DND-41 (cell line): ENCODE measurements around the gene DYNC2I2.
A peak's percentile ranks its signal among the peaks of the same experiment; 100 is the strongest.
"Not testable (repeated sequence)": the region's sequence is repeated elsewhere in the genome, so short reads cannot be mapped to it uniquely, and the experiment has no call there.

ENCODE experiments used
- ATAC-seq: fragments of 200-7000 bp; cut with Tn5 transposase; 3 replicates; pipeline ENCODE4 v1.9.1; 2021; ENCODE audit warnings: low read depth; ENCODE audit not compliant: insufficient read depth
- DNase-seq: peaks from one replicate; pipeline ENCODE4 v3.0.0-alpha.2; 2020
- H2AFZ ChIP-seq: 2 replicates; pipeline ENCODE4 v1.6.0; 2012; ENCODE audit warnings: low read depth, low read length
- H3K27ac ChIP-seq: 2 replicates; pipeline ENCODE4 v1.5.1; 2012; ENCODE audit warnings: low read length, inconsistent platforms
- H3K27me3 ChIP-seq: fragments of 200-600 bp; sonication (generic); 2 replicates; pipeline ENCODE4 v1.6.0; 2012; ENCODE audit warnings: low read length, mild to moderate bottlenecking, inconsistent platforms; ENCODE audit not compliant: insufficient read depth, poor library complexity
- H3K36me3 ChIP-seq: 2 replicates; pipeline ENCODE4 v1.5.1; 2012; ENCODE audit warnings: low read length, inconsistent platforms; ENCODE audit not compliant: insufficient read depth
- H3K4me1 ChIP-seq: 2 replicates; pipeline ENCODE4 v1.5.1; 2012; ENCODE audit warnings: mild to moderate bottlenecking, low read length; ENCODE audit not compliant: insufficient read depth
- H3K4me2 ChIP-seq: 2 replicates; pipeline ENCODE4 v1.6.0; 2012; ENCODE audit warnings: mild to moderate bottlenecking, moderate library complexity, low read length, inconsistent platforms; ENCODE audit not compliant: insufficient read depth
- H3K4me3 ChIP-seq, 2 experiments: fragments of 200-600 bp in 1 of 2; shearing (Covaris generic) in 1 of 2; 2 replicates each; pipeline ENCODE4 v1.5.1; 2012 to 2016; ENCODE audit warnings: inconsistent platforms in 2 of 2, low read length in 2 of 2, mild to moderate bottlenecking in 2 of 2, low read depth in 1 of 2, moderate library complexity in 1 of 2
- H3K79me2 ChIP-seq: 2 replicates; pipeline ENCODE4 v1.6.0; 2012; ENCODE audit warnings: low read length, inconsistent platforms; ENCODE audit not compliant: insufficient read depth
- H3K9ac ChIP-seq: 2 replicates; pipeline ENCODE4 v1.6.0; 2012; ENCODE audit warnings: low read depth, mild to moderate bottlenecking, inconsistent platforms, low read length, moderate library complexity
- H3K9me3 ChIP-seq: 2 replicates; pipeline ENCODE4 v1.5.1; 2012; ENCODE audit warnings: low read length, moderate library complexity, mild to moderate bottlenecking, inconsistent platforms; ENCODE audit not compliant: insufficient read depth, severe bottlenecking
- H4K20me1 ChIP-seq: 2 replicates; pipeline ENCODE4 v1.6.0; 2012; ENCODE audit warnings: low read length; ENCODE audit not compliant: insufficient read depth
- EZH2 ChIP-seq: IDR thresholded peaks from 3 replicates; pipeline ENCODE4 v1.6.1; 2012; ENCODE audit warnings: borderline replicate concordance, low read depth, mild to moderate bottlenecking, moderate library complexity, low read length, inconsistent platforms; ENCODE audit not compliant: severe bottlenecking
- TF ChIP-seq, protein P1 (sequence below): IDR thresholded peaks from 2 replicates; pipeline ENCODE4 v1.5.1; 2012; ENCODE audit warnings: borderline replicate concordance, low read length, moderate library complexity, mild to moderate bottlenecking; ENCODE audit not compliant: poor library complexity, severe bottlenecking; ENCODE audit errors: extremely low read depth

DYNC2I2 gene

DNA sequence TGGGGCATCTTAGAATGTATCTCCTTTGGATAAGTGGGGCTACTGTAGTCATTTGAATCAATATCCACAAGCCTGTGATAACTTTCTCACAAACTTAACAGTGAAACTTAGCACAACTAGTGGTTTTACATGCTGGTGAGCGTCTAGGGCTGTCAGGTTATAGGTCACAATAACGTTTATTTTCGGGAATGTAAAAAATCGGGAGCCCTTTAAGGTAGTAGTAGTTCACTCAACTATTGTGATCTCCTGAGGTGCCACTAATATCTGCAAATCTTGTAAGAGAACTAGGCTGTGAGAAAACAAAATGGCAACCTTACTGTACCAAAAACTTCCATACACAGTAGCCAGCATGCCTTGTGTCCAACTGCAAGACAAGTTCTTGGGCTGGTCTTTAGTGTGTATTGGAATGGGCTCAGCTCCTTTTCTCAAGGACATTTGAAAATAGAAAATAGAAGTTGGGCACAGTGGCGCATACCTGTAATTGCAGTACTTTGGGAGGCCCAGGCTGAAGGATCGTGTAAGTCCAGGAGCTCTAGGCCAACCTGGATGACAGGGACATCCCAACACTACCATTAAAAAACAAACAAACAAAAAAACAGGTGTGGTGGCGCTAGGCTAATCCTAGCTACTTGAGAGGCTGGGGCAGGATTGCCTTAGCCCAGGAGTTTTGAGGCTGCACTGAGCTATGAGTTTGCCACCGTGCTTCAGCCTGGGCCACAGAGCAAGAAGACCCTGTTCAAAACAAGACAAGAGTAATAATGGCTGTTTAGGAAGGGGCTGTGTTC is 40.5 kb upstream of the DYNC2I2 start:
- Histone ChIP-seq H3K4me2 (no peak overlapping the region), H3K4me1 (peaks cover 15% of the 10 kb centered on the region), H3K4me3 (no peak overlapping the region), H3K27me3 (no peaks in the 10 kb centered on the region), H3K9me3 (no peaks in the 10 kb centered on the region), H2AFZ (no peak overlapping the region), H4K20me1 (peaks cover 17% of the 10 kb centered on the region; the same call in 1 of the 2 replicates), H3K9ac (no peak overlapping the region), H3K79me2 (peaks cover 13% of the 10 kb centered on the region), H3K36me3 (peaks cover 39% of the 10 kb centered on the region), H3K27ac (no peak overlapping the region)
- DNase-seq (no peak), ATAC-seq (peak; percentile 39)
- TF ChIP-seq, protein P1, sequence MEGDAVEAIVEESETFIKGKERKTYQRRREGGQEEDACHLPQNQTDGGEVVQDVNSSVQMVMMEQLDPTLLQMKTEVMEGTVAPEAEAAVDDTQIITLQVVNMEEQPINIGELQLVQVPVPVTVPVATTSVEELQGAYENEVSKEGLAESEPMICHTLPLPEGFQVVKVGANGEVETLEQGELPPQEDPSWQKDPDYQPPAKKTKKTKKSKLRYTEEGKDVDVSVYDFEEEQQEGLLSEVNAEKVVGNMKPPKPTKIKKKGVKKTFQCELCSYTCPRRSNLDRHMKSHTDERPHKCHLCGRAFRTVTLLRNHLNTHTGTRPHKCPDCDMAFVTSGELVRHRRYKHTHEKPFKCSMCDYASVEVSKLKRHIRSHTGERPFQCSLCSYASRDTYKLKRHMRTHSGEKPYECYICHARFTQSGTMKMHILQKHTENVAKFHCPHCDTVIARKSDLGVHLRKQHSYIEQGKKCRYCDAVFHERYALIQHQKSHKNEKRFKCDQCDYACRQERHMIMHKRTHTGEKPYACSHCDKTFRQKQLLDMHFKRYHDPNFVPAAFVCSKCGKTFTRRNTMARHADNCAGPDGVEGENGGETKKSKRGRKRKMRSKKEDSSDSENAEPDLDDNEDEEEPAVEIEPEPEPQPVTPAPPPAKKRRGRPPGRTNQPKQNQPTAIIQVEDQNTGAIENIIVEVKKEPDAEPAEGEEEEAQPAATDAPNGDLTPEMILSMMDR, result no peak
- no peak for TF ChIP-seq EZH2

DNA sequence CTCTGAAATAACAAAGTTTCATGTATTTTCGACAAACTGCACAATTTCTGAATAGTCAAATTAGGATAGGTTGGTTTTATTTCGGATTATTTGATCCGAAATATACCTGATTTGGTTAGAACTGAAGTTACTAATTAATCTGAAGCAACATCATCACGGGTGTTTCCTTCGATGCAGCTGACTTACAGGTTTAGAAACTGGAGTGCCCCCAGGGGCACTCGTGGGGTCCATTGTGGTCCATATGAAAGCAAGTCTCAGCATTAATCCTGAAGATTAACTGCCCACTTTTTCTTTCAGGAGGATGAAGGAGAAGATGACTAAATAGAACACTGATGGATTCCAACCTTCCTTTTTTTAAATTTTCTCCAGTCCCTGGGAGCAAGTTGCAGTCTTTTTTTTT is 37.7 kb upstream of the DYNC2I2 start:
- ATAC-seq (no peak), DNase-seq (no peak)
- TF ChIP-seq EZH2, result no peak
- TF ChIP-seq, protein P1, result no peak
- Histone ChIP-seq H4K20me1 (peaks cover 35% of the 10 kb centered on the region), H3K9me3 (no peaks in the 10 kb centered on the region), H3K9ac (no peak overlapping the region), H3K4me1 (peaks cover 23% of the 10 kb centered on the region), H3K4me3 (no peak overlapping the region), H3K27me3 (no peaks in the 10 kb centered on the region), H3K27ac (no peak overlapping the region), H3K36me3 (peaks cover 61% of the 10 kb centered on the region), H2AFZ (no peak overlapping the region), H3K79me2 (peaks cover 37% of the 10 kb centered on the region), H3K4me2 (no peak overlapping the region)

DNA sequence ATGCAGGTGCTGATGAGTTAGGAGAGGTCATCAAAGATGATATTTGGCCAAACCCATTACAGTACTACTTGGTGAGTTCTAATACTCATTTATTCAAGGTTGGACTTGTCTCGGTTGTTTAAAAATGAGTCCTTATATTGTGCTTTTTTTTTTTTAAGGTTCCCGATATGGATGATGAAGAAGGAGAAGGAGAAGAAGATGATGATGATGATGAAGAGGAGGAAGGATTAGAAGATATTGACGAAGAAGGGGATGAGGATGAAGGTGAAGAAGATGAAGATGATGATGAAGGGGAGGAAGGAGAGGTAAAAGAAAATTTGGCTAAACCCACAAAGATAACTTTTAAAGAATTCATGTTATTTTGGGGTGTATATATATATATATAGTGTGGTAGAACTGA is 37.1 kb upstream of the DYNC2I2 start:
- H3K27ac ChIP-seq, H3K4me3 ChIP-seq, H3K9me3 ChIP-seq, ATAC-seq, H3K4me2 ChIP-seq, H3K9ac ChIP-seq, H3K27me3 ChIP-seq, DNase-seq, H2AFZ ChIP-seq: not testable (repeated sequence)
- peaks cover 23% of the 10 kb centered on the region for H3K4me1 ChIP-seq
- H3K36me3 ChIP-seq, result peaks cover 61% of the 10 kb centered on the region
- H3K79me2 ChIP-seq, result peaks cover 39% of the 10 kb centered on the region
- H4K20me1 ChIP-seq, result peaks cover 35% of the 10 kb centered on the region

DNA sequence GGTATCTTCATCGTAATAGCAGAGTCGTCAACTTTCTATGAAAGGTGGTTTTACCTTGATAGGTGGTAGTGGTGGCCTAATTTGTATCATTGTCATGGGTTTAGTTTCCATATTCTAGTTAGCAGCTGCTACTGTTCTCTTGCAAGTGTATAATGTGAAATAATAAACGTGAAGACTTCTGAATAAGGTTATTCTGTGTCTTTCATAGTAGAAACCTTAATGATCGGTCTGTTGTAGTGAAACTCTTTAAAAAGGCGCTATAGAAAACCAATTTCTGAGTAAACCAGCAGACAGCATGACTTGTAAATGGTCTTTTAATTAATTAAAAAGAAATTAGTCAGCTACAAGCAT is 34.0 kb upstream of the DYNC2I2 start:
- no peaks in the 10 kb centered on the region for H3K27me3 ChIP-seq
- TF ChIP-seq, protein P1, result no peak
- TF ChIP-seq EZH2, result no peak
- H3K79me2 ChIP-seq, result peaks cover 46% of the 10 kb centered on the region
- H3K4me3 ChIP-seq, result peak overlapping the region; percentile 79 to 88; a peak in 3 of 4 replicates
- peaks cover 50% of the 10 kb centered on the region for H3K36me3 ChIP-seq
- peak overlapping the region; percentile 64 for H3K4me2 ChIP-seq
- H3K9me3 ChIP-seq, result no peaks in the 10 kb centered on the region
- H3K9ac ChIP-seq, result peak overlapping the region; percentile 84
- peaks cover 31% of the 10 kb centered on the region for H4K20me1 ChIP-seq
- H2AFZ ChIP-seq, result no peak overlapping the region
- ATAC-seq, result no peak
- peaks cover 46% of the 10 kb centered on the region for H3K4me1 ChIP-seq
- DNase-seq, result no peak
- peak overlapping the region; percentile 86 for H3K27ac ChIP-seq
